CD4-positive, alpha-beta T cell treated with Interleukin-17A for 4 hours (primary cell): Measurements from ENCODE around the gene DIAPH1.

Experiments used
- DNase-seq: peaks from one replicate; pipeline ENCODE4 v3.0.0-alpha.2; 2020; ENCODE audit warnings: mixed read lengths

The DIAPH1 gene

DNA sequence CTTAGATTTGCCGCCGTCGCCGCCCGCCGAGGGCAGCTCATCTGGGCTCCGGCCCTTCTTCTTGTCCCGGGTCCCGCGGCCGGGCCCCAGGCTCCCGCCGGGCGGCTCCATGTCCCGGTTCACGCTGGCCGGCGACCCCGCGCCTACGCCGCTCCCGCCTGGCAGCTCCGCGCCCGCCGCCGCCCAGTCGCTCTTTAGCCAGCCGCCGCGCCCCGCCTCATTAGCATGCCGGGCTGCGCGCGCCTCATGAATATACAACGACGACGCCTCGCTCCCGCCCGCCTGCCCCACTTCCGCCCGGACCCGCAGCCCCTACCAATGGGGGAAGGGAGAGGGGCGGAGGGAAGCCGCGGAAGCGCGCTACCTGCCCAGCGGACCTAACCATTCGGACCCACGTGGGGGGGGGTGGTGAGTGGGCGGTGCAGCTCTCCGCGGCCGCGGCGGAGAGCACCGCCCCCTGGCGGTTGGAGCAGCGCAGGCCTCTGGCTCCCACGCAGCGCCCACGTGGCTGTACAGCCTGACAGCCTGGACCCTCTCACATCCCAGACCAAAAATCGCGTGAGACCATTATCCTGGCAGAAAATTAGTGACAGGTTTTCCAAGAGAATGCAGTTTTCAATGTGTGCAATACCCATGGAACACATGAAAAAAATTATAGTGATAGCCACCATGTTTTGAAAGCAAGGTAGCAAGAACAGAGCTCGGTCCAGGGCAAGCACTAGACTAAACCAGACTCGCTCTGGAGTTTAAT lies at the start of gene DIAPH1:
Gene DIAPH1 (minus strand): TSS at position 197 of the 751 bp plus-strand sequence. CDS start 86 bp downstream, at position 111.
- DNase-seq: peak; percentile 99

GRCh38 chr5:141665995-141666940 lies 47.5 kb upstream of the DIAPH1 start:
- no peak for DNase-seq

- DNase-seq: peak; percentile 84
Observed at GRCh38 chr5:141664733-141665461, 46.1 kb upstream of the DIAPH1 start.

DNA sequence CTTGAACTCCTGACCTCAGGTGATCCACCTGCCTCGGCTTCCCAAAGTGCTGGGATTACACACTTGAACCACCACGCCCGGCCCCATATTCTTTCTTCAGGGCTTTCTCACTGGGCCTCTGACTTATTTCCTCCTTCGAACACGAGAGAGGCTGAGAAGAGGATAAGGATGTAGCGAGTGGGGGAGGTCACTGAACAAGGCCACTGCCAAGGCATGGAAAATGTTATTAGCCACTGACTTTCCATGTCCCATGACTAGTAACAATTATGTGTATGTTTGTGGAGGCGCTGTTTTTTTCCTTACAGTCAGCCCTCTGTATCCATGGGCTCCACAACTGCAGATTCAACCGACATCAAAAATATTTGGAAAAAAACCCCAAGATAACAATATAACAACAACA lies 44.7 kb upstream of the DIAPH1 start:
- DNase-seq: no peak

GRCh38 chr5:141662028-141662427 lies 43.2 kb upstream of the DIAPH1 start:
- no peak for DNase-seq

GRCh38 chr5:141657937-141658545 lies 39.2 kb upstream of the DIAPH1 start:
- DNase-seq: no peak

DNA sequence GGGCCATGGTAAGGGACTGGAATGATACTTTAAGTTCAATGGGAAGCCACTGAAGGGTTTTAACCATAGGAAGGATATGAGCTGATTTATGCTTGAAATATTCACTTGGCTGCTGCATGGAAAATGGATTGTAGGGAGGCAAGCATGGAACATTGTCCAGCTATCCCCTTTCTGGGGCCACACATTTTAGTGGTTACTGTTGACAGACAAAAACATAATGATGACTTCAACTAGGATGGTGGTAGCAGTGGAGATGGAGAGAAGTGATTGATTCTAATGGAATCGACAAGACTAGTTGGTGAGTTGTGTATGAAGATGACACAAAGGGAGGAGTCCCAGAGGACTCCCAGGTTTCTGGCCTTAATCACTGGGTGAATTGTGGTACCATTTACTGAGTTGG lies 38.6 kb upstream of the DIAPH1 start:
- DNase-seq: no peak

GRCh38 chr5:141656396-141656795 lies 37.6 kb upstream of the DIAPH1 start:
- DNase-seq: no peak

DNA sequence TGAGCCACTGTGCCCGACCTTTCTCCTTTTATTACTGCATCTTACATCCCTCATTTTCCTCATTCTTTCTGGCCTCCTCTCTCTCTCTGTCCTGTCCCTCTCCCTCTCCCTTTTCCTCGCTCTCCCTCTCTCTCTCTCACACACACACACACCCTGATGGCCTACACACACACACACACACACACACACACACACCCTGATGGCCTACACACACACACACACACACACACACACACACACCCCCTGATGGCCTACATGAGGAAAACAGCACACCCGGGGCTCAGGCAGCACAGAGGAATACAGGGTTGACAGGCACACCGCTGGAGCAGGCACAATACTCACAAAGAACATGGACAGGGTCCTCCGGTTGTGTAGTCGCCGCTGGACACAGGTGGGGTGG lies 36.2 kb upstream of the DIAPH1 start:
- no peak for DNase-seq

DNA sequence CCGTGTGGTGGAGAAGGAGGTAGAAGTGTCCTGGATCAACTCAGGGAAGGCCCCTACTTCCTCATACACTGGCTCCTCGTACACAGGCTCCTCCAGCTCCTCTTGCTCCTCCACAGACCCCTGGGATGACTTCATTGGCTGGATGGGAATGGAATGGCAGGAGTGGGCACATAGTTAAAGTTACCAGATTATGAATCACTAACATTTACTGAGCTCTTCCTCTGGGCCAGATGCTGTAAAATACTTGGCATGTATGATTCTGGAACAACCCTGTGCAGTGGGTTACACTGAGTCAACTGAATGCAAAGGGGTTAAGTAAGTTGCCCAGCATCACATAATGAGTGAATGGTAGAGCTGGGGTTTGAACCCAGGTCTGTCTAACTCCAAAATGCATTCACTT lies 35.5 kb upstream of the DIAPH1 start:
- no peak for DNase-seq

DNA sequence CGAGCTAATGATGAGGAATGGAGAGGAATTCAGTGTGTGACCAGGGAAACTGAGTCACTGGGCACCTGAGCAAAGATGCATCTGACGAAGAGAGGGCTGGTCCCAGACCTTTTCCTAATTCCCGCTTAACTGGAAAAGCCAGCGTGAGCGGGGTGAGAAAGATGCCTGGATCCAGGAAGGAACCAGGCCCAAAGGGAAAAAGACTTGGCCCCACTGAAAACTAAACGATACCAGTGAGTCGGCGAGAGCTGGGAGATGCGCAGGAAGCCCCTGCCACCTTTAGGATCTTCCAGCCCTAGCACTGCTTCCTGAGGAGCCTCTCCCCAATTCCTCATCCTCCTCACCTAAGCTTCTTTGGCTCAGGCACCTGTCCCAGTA lies 32.9 kb upstream of the DIAPH1 start:
- no peak for DNase-seq

DNA sequence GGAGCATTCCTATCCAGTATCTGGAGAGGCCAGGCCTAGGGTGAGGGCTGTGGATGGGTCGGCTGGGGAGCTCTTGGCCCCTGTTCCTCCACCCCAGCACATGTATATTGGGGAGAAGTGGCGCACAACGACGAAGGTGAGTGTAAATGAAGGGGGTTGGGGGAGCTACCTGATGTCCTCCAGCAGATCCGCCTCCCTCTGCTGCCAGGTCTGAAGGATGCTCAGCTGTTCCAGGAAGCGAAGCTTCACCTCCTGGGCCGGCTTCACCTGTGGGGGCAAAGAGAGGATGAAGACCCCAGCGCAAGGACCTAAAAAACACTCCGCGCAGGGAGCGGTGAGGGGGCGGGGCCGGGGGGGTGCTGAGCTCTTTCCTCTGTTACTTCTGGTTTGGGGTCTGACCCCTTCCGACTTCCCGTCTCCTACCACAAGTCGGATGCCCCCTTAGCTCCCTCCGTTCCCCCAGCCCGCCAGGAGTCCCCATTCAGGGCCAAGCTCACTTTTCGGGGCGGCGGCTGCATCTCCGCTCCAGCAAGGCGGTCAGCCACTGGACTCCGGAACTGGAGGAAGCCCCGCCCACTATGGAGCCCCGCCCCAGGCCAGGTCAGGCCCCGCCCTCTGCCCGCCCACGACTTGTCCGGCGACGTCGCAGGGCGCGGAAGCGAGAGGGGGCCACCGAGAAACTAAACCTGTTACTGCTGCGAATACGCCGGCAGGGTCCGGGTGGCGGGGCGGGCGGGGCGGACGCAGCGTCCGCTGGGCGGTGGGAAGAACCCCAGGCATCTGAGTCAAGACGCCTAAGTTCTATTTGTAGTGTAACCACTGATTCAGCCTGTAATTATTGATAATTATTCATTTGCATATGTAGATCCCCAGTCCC lies 32.3 kb upstream of the DIAPH1 start, which contains the start of gene FCHSD1:
Gene FCHSD1 (minus strand): TSS at position 568 of the 877 bp plus-strand sequence. CDS start 50 bp downstream, at position 518.
- peak; percentile 84 for DNase-seq

DNA sequence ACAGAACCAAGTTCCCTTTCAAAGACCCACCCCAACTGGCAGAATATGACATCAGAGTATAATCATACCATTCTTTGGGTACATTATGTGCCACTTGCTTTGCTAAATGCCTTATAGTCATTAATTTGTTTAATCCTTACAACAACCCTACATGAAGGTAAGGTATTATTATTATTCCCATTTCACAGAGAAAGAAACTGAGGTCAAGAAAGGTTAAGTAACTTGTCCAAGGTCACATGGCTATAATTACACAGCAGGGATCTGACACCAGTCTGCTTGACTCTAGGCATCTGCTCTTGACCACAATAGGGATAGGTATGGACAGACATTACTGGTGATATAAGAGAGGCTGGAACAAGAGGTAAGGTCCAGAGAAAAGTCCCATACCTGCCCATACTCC lies 31.2 kb upstream of the DIAPH1 start:
- DNase-seq: no peak

GRCh38 chr5:141649056-141649688 lies 30.4 kb upstream of the DIAPH1 start:
- DNase-seq: no peak

GRCh38 chr5:141647851-141648250 lies 29.1 kb upstream of the DIAPH1 start:
- no peak for DNase-seq

- DNase-seq: no peak
Observed at GRCh38 chr5:141647242-141647641, 28.4 kb upstream of the DIAPH1 start.

GRCh38 chr5:141646026-141646425 lies 27.2 kb upstream of the DIAPH1 start:
- no peak for DNase-seq

- DNase-seq: peak; percentile 14
Observed at GRCh38 chr5:141641634-141642267, 23.0 kb upstream of the DIAPH1 start.

GRCh38 chr5:141640698-141641097 lies 21.9 kb upstream of the DIAPH1 start:
- no peak for DNase-seq

DNA sequence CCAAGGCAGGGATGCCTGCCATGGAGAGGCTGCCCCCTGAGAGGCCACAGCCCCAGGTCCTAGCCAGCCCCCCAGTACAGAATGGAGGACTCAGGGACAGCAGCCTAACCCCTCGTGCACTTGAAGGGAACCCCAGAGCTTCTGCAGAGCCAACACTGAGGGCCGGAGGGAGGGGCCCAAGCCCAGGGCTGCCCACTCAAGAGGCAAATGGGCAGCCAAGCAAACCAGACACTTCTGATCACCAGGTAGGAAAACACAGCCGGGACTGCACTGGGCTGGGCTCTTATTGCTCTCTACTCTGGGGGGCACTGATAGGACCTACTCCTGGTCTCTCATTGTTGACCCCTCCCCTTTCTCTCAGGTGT lies 21.2 kb upstream of the DIAPH1 start:
- no peak for DNase-seq
